T47D (cell line): ENCODE data around the gene PRKCA.
"Not testable (repeated sequence)": the region's sequence is repeated elsewhere in the genome, so short reads cannot be mapped to it uniquely, and the experiment has no call there.

ENCODE experiments used
- DNase-seq, 2 experiments: peaks; one replicate each; pipeline versions ENCODE4 v3.0.0 to v3.0.0-alpha.2; 2011 to 2012; ENCODE audit warnings: low read depth in 1 of 2, low spot score in 1 of 2
- JUND ChIP-seq: IDR thresholded peaks from 2 replicates; pipeline ENCODE4 v1.6.1; 2012; ENCODE audit warnings: low read depth
- in situ Hi-C: cut with HindIII; loops from 2 replicates; pipeline ENCODE4 v1.10.0; 2016; ENCODE audit warnings: low sequenced_read_pairs, low pct_unique_long_range_greater_than_20kb

Gene PRKCA

GRCh38 chr17:66319226-66319625 lies 16.8 kb downstream of the PRKCA start:
- TF ChIP-seq JUND = no peak
- in situ Hi-C loops = no loop called here
- no peak for DNase-seq

- DNase-seq = no peak
- in situ Hi-C loops = no loop called here
- no peak for TF ChIP-seq JUND
These were observed 20.4 kb downstream of the PRKCA start for GRCh38 chr17:66322764-66323163.

GRCh38 chr17:66324381-66325004 lies 22.1 kb downstream of the PRKCA start:
- DNase-seq, in situ Hi-C loops: not testable (repeated sequence)

- TF ChIP-seq JUND = no peak
- in situ Hi-C loops = no loop called here
- DNase-seq = no peak
These were observed 24.1 kb downstream of the PRKCA start for GRCh38 chr17:66326476-66327047.

- in situ Hi-C loops = no loop called here
- no peak for DNase-seq
- no peak for TF ChIP-seq JUND
These were observed 28.2 kb downstream of the PRKCA start for GRCh38 chr17:66330646-66331037.

- in situ Hi-C loops = no loop called here
- DNase-seq = no peak
- no peak for TF ChIP-seq JUND
These were observed 28.8 kb downstream of the PRKCA start for GRCh38 chr17:66331038-66331816.

GRCh38 chr17:66335797-66336196 lies 33.4 kb downstream of the PRKCA start:
- DNase-seq = no peak
- in situ Hi-C loops = no loop called here
- TF ChIP-seq JUND = no peak

- in situ Hi-C loops = no loop called here
- no peak for DNase-seq
- no peak for TF ChIP-seq JUND
These were observed 34.9 kb downstream of the PRKCA start for GRCh38 chr17:66337268-66337667.

GRCh38 chr17:66337866-66338485 lies 35.6 kb downstream of the PRKCA start:
- TF ChIP-seq JUND = no peak
- DNase-seq = no peak
- in situ Hi-C loops = no loop called here

- DNase-seq = no peak
- TF ChIP-seq JUND = no peak
- in situ Hi-C loops = no loop called here
These were observed 36.5 kb downstream of the PRKCA start for GRCh38 chr17:66338937-66339336.

GRCh38 chr17:66339561-66339960 lies 37.1 kb downstream of the PRKCA start:
- DNase-seq = no peak
- in situ Hi-C loops = no loop called here

GRCh38 chr17:66340720-66341119 lies 38.3 kb downstream of the PRKCA start:
- no peak for DNase-seq
- in situ Hi-C loops = no loop called here
- TF ChIP-seq JUND = no peak

More at GRCh38 chr17:66339561-66339960, 37.1 kb downstream of the PRKCA start:
- no peak for TF ChIP-seq JUND

GRCh38 chr17:66341462-66341861 lies 39.0 kb downstream of the PRKCA start:
- no peak for TF ChIP-seq JUND
- DNase-seq = no peak
- in situ Hi-C loops = no loop called here

GRCh38 chr17:66342263-66342662 lies 39.9 kb downstream of the PRKCA start:
- DNase-seq, in situ Hi-C loops: not testable (repeated sequence)
